GM19467 (cell line): ENCODE results near the gene CDC34.

Experiments used
- ATAC-seq: cut with Tn5 transposase; IDR thresholded peaks from one replicate; pipeline ENCODE4 v1.9.1; 2021; ENCODE audit warnings: mild to moderate bottlenecking, moderate library complexity; ENCODE audit not compliant: unreplicated experiment

The CDC34 gene

GRCh38 chr19:588093-588740, 56.7 kb downstream of the CDC34 start:
- no peak for ATAC-seq

GRCh38 chr19:588741-589692, 57.5 kb downstream of the CDC34 start:
- ATAC-seq: no peak

- no peak for ATAC-seq
These were observed 58.3 kb downstream of the CDC34 start, which contains the start of gene HCN2 for GRCh38 chr19:589693-590395. Gene HCN2, plus strand, starts transcription at chr19:589881. Its CDS starts 65 bp downstream, at chr19:589946.

- ATAC-seq: no peak
These were observed 58.8 kb downstream of the CDC34 start for GRCh38 chr19:590396-590745.

- ATAC-seq: no peak
These were observed 59.2 kb downstream of the CDC34 start for GRCh38 chr19:590750-591098.

GRCh38 chr19:591099-591958, 59.8 kb downstream of the CDC34 start:
- ATAC-seq: no peak
